HG03196 (cell line): Measurements from ENCODE around the gene GAL3ST2.
A peak's percentile ranks its signal among the peaks of the same experiment; 100 is the strongest.
"Not testable (repeated sequence)": the region's sequence is repeated elsewhere in the genome, so short reads cannot be mapped to it uniquely, and the experiment has no call there.

Experiments used
- ATAC-seq: cut with Tn5 transposase; IDR thresholded peaks from one replicate; pipeline ENCODE4 v1.9.1; 2021; ENCODE audit not compliant: unreplicated experiment

GAL3ST2 gene

DNA sequence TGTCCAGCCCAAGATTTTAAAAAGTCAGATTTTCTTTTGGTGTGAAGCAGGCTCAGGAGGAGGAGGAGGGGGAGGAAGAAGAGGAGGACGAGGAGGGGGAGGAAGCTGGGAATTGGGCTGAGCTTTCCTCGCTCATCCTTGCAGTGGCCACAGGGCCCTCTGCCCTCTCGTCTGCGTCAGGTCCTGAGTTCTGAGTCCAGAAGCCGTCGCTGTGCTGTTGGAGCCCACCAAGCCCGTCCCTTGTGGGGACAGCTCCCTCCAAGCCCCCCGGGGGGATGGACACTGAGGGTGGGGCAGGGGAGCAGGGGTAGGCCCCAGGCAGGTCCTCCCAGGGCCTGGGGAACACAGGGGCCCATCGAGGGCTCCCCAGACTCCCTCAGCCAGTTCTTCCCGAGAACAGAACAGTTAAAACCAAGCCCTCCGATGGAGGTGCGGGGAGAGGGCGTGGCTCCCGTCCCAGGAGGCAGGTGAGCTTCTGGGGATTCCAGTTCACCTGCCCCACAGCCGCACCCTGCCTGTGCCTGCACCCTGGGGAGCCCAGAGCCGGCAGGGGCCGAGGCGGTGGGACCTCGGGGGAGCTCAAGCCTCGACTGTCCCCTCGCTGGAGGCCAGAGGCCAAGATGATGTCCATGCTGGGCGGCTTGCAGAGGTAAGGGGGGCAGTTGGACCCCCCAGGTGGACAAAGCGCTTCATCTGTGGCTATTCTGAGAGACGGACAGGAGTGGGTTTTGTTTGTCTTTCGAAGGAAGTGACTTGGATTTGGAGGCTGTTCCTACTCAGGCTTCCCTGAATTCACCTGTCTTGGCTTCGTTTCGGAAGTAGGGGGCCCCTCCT lies at the start of gene GAL3ST2:
TSS of gene GAL3ST2 (plus strand) at position 487 of the 834 bp plus-strand sequence. CDS start at position 621, 134 bp downstream.
- no peak for ATAC-seq

DNA sequence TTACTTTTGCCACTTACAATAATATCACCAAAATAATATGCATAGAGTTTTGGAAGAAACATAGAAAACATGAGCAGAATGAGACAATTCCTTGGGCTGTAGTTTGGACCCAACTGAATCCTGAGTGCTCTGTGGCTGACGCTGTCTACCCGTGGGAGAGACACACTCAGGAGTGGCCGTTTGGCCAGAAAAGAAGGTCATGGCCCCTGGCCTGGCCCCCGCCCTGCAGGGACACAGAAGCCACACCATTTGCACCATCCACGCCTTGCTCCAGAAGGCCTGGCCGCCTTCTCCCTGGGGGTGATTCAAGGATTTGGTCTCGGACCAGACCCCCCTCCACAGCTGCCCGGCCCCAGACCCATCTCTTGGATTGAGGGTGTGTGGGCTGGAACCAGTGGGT lies 48.6 kb upstream of the GAL3ST2 start:
- no peak for ATAC-seq

DNA sequence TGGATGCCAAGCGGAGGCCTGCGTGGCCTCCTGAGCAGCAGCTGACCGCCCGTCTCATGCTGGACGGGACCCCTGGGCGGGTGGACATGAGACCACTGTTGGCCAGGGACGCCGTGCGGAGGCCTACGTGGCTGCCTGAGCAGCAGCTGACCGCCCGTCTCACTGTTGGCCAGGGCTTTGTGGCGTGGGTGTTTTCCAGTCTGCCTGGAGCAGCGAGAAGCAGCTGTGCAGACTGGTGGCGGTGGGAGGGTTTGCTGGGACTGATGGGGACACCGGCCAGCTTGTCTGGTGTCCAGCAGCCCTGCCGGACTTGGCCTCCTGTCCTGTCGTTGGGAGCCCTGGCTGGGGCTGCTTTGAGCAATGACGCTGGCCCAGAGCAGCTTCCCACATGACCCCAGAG lies 48.0 kb upstream of the GAL3ST2 start:
- no peak for ATAC-seq

DNA sequence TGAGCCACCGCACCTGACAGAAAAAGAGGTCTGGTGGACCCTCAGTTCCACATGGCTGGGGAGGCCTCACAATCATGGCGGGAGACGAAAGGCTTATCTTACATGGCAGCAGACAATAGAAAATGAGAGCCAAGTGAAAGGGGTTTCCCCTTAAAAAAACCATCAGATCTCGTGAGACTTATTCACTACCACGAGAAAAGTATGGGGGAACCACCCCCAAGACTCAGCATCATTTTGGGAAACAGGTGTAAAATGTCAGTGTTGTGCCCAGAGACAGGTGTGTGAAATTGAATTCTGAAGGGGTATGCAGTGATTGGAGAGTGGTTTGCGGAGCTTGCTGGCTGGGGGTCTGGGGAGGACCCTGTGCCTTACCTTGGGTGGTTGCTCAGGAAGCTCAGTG lies 46.8 kb upstream of the GAL3ST2 start:
- ATAC-seq = no peak

DNA sequence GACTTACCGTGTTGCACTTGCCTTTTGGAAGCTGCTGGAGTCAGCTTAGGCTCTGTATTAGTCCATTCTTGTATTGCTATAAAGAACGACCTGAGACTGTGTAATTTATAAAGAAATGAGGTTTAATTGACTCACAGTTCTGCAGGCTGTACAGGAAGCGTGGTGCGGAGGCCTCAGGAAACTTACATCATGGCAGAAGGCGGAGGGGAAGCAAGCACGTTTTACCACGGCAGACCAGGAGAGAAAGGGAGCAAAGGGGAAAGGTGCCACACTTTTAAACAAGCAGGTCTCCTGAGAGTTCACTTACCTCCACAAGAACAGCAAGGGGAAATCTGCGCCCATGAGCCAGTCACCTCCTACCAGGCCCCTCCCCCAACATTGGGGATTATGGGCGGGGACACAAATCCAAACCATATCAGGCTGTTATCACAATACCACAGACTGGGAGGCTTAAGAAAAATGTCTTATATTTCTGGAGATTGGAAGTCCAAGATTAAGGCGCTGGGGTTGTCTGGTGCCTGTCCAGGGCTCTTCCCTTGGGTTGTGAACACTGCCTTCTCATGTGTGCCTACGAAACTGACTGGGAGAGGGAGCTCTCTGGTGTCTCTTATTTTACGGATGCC lies 45.8 kb upstream of the GAL3ST2 start:
- ATAC-seq = no peak

GRCh38 chr2:241732513-241733186 lies 44.0 kb upstream of the GAL3ST2 start:
- not testable (repeated sequence) for ATAC-seq

DNA sequence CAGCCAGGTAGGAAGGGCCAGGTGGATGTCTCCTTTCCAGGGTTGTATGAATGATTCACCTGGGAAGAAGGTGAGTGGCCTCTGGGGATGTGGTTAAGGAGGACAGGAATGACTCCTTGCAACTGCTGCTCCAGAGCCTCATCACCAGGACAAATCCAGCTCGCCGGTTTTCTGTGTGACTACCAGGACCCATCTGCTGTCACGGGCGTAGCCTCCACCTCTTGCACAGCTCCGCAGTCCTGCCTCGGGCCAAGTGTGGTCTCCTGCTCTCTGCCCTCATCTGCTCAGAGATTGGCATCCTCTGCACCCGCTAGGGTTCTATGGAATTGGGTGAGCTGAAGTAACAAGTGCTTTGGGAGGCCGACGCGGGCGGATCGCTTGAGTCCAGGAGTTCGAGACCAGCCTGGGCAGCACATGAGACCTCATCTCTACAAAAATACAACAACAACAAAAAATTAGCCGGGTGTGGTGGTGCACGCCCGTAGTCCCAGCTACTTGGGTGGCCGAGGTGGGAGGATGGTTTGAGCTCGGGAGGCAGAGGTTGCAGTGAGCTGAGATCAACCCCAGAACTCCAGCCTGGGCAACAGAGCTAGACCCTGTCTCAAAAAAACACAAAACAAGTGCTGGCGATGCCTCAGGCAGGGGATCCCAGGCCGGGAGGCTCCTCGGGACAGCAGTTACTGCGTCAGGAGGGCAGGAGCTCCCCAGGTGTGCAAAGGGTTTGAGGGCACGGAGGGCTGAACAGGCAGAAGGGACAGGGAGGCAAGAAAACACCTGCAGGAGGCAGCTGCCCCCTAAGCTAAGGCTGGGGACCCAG lies 43.0 kb upstream of the GAL3ST2 start:
- ATAC-seq = no peak

DNA sequence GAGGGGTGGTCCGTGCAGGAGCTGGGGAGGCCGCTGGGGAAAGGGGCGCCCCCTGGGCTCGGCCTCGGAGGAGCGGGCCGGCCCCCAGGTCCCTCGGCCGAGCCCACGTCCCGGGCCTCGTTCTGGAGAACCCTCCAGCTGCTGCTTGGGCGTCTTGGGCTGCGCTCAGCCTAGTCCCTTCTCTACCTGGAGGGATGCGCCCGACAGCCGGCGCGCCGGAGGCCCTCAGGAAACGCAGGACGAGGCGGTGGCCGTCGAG lies 42.5 kb upstream of the GAL3ST2 start:
- ATAC-seq = peak; percentile 24

GRCh38 chr2:241734467-241735208 lies 42.0 kb upstream of the GAL3ST2 start, which contains the start of gene D2HGDH:
Gene D2HGDH (plus strand): TSS chr2:241734630. CDS start chr2:241735225, 595 bp downstream.
- peak; percentile 76 for ATAC-seq

GRCh38 chr2:241736111-241736510 lies 40.5 kb upstream of the GAL3ST2 start:
- ATAC-seq = no peak

- no peak for ATAC-seq
These were observed 38.5 kb upstream of the GAL3ST2 start for GRCh38 chr2:241738040-241738686.

- no peak for ATAC-seq
These were observed 37.4 kb upstream of the GAL3ST2 start for GRCh38 chr2:241739177-241739576.

DNA sequence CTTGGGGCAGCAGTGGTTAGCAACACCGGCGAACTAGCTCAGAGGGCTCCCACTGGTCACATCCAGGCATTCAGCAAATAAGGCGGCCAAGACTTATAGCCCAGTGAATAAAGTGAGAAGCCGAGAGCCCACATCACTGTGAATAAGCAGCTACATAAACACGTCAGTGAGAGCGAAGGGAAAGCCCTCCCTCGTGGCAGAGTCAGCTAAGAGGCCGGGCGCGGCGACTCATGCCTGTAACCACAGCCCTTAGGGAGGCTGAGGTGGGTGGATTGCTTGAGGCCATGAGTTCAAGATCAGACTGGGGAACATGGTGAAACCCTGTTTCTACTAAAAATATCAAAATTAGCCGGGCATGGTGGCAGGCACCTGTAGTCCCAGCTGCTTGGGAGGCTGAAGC lies 37.0 kb upstream of the GAL3ST2 start:
- no peak for ATAC-seq

GRCh38 chr2:241741016-241741415 lies 35.6 kb upstream of the GAL3ST2 start:
- ATAC-seq = no peak

DNA sequence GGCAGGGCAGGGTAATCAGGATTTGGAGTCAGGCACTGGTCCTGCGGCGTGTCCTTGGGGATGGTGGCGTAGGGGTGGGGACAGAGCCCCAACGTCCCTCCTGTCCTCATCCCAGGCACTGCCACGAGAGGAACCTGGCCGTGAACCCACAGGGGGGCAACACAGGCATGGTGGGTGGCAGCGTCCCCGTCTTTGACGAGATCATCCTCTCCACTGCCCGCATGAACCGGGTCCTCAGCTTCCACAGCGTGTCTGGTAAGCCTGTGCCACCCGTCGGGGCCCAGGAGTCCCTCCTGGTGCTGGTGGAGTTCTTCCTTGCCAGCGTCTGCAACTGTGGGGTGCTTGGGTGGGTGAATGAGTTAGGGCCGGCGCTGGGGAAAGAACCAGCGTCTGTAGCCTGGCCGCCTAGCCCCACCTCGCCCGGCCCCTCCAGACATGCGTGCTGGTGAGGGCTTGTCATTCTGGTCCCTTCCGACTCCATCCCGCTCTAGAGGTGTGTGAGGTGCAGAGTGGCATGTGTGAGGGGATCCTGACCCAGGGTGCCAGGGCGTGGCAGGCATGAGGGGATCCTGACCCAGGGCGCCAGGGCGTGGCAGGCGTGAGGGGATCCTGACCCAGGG lies 34.2 kb upstream of the GAL3ST2 start:
- no peak for ATAC-seq

DNA sequence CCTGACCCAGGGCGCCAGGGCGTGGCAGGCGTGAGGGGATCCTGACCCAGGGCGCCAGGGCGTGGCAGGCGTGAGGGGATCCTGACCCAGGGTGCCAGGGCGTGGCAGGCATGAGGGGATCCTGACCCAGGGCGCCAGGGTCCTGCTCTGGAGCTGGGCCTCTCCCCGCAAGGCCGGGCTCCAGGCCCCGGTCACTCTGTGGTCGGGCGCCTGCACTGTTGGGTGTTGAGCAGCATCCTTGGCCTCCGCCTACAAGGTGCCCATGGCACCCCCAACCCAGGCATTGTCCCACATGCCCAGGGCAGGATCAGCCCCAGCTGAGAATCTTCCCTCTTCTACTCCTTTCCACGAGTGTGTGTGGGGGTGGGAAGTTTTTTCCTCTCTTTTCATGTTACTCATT lies 33.6 kb upstream of the GAL3ST2 start:
- not testable (repeated sequence) for ATAC-seq

DNA sequence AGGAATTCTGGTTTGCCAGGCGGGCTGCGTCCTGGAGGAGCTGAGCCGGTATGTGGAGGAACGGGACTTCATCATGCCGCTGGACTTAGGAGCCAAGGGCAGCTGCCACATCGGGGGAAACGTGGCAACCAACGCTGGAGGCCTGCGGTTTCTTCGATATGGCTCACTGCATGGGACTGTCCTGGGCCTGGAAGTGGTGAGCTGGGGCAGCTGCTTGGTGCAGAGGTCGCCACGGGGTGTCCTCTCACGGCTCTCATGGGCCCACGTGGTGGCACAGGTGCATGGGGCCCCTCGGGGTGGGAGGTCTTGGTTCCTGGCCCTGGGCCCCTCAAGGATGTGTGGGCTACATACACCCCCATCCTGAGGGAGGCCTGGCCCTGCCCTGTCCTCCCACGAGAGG lies 33.0 kb upstream of the GAL3ST2 start:
- no peak for ATAC-seq

DNA sequence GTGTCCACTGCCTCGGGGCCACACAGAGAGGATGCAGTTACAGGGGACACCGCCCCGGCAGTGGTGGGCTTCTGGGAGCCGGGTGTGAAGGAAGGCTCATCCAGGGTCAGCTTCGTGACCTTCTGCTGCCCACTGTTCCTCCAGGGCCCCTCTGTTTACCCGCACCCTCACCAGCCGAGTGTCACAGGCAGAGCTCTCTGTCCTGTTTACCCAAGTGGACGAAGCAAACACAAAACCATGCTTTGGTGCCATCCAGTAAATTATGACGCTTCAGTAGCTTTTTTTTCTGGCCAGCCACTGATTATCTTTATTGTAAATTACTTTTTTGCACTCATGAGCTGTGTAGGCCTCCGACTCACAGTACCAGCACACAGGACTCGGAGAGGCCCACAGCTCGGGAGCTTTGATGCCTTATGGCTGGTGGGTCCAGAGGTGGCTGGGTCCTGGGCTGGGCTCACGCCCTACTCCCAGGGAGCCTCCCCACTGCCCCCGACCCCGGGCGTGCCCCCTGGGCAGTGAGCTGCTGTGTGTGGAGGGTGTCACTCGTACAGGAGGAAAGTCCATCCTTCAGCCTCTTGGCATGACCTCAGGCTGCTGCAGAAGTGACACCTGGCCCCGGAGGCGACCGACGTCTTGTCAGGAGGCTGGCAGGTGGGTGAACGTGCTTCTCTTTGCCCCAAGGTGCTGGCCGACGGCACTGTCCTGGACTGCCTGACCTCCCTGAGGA lies 32.4 kb upstream of the GAL3ST2 start:
- no peak for ATAC-seq

DNA sequence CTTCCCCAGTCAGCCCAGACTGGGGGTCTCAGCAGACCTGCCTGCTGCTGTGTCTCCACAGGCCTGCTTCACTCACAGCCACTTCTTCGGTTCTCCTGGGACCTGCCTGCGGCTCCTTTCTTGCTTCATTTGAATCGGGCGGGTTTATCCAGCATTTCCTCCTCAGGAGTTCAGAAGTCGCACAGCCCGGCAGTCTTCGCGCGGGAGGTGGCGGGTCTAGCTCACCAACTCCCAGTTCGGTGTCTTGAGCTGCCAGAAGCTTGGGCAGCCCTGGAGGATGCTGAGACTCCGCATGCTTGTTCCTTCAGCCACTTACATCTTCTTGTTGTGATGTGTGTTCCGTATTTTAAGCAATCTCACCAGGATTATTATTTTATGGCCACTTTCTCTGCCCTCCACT lies 31.3 kb upstream of the GAL3ST2 start:
- no peak for ATAC-seq
